GM19328 (cell line): Measurements from ENCODE around the gene LIPT1.
"Not testable (repeated sequence)": the region's sequence is repeated elsewhere in the genome, so short reads cannot be mapped to it uniquely, and the experiment has no call there.

Experiments
- ATAC-seq: cut with Tn5 transposase; IDR thresholded peaks from one replicate; pipeline ENCODE4 v1.9.1; 2021; ENCODE audit warnings: mild to moderate bottlenecking, moderate library complexity; ENCODE audit not compliant: unreplicated experiment

Gene LIPT1

DNA sequence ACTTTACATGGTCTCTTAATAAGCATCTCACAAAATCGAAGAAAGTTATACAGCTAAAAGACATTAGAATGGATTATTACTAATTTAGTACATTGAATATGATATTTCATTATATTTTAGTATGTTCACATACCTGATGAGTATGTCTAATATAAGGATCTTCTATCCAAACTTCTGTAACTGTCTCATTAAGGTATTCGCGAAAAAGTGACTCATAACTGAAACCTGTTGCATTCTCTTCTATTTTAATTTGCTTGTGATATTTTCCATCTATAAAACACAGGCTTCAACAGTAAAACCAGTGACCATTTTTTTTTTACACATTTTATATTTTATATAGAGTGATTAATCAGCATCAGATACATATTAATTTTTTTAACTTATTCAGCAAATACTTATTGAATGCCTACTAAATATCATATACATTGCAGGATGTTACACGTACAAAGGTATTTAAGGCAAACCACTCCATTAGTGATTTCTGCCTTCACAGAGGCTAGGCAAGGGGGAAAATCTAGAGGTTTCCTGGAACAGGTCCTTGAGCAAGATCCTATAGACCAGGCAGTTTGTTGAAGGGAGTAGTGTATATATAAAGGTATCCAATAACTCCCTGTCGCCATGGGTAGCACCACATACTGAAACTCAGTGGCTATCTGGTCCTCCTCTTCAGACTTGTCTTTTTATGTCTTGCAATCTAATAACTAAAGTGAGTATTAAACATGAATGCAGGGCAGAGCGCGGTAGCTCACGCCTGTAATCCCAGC, 16.8 kb downstream of the LIPT1 start:
- ATAC-seq: no peak

- ATAC-seq: peak; percentile 94
Observed at GRCh38 chr2:99180755-99181623, 26.2 kb downstream of the LIPT1 start, which contains the start of the genes MITD1 and MRPL30. TSS of gene MITD1 (minus strand) at chr2:99181058. CDS start at chr2:99180981, 77 bp downstream. TSS of gene MRPL30 (plus strand) at chr2:99181184. CDS start at chr2:99186204, 5,020 bp downstream.

DNA sequence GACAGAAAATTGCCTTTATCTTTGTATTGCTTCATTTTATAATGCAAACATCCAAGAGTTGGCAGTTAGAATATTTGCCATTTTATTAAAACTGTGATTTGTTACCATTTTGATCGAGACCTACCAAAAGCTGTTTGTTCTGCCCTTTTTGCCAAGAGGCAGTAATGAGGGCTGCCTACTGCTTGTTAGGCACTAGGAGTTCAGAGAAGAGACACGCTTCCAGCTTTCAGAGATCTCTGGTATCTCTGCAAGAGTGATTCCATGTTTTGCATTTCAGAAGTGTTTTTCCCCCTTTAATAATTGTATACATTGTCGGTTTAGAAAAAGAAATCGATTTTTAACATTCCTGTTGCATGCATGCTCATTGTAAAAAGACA, 26.8 kb downstream of the LIPT1 start:
- no peak for ATAC-seq

DNA sequence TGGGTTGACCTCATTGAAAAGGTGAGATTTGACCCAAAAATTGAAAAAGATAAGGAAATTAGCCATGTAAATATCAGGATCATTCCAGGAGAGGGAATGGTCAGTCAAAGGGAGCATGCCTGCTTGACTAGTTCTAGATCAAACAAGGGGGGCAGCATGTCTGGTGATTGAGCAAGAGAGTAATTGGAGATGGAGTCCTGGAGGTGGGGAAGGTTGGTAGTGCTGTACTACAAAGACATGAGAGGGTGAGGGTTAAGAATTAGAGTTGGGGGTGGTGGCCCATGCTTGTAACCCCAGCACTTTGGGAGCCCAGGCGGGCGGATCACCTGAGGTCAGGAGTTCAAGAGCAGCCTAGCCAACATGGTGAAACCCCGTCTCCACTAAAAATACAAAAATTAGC, 28.3 kb downstream of the LIPT1 start:
- no peak for ATAC-seq

GRCh38 chr2:99184811-99185210, 30.0 kb downstream of the LIPT1 start:
- ATAC-seq: no peak

GRCh38 chr2:99187011-99187410, 32.2 kb downstream of the LIPT1 start:
- no peak for ATAC-seq

DNA sequence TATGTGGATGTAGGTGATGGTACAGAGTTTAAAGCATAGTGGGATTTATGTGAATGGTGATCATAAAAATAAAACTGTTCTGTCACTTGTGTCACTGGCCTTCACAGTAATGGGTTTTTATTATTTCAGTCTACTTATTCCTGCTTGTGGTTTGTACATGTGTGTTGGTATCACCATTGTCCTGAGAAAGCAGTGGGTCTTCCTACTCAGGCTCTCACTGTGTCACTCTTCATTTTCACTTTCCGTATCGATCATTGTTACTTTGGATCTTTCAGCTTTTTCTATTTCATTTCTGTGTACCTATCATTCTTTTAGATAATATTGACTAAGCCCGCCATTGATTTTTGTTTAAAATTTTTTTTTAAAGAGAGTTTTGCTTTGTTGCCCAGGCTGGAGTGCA, 33.6 kb downstream of the LIPT1 start:
- ATAC-seq: no peak

DNA sequence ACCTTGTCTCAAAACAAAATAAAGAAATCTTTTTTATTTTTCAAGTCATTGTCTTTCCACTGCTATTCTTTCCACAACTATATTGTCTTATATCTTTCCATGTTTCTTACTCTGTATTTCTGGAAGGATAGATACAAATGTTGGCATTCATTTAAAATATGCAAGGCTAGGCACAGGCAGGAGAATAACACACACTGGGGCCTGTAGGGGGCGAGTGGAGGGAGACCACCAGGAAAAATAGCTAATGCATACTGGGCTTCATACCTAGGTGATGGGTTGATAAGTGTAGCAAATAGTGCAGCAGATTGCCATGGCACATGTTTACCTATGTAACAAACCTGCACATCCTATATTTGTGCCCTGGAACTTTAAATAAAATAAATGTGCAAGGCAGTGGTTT, 35.8 kb downstream of the LIPT1 start:
- no peak for ATAC-seq

DNA sequence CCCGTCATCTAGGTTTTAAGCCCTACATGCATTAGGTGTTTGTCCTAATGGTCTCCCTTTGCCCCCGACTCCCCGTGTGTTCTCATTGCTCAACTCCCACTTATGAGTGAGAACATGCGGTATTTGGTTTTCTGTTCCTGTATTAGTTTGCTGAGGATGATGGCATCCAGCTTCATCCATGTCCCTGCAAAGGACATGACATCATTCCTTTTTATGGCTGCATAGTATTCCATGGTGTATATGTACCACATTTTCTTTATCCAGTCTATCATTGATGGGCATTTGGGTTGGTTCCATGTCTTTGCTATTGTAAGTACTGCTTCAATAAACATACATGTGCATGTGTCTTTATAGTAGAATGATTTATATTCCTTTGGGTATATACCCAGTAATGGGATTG, 37.6 kb downstream of the LIPT1 start:
- not testable (repeated sequence) for ATAC-seq

DNA sequence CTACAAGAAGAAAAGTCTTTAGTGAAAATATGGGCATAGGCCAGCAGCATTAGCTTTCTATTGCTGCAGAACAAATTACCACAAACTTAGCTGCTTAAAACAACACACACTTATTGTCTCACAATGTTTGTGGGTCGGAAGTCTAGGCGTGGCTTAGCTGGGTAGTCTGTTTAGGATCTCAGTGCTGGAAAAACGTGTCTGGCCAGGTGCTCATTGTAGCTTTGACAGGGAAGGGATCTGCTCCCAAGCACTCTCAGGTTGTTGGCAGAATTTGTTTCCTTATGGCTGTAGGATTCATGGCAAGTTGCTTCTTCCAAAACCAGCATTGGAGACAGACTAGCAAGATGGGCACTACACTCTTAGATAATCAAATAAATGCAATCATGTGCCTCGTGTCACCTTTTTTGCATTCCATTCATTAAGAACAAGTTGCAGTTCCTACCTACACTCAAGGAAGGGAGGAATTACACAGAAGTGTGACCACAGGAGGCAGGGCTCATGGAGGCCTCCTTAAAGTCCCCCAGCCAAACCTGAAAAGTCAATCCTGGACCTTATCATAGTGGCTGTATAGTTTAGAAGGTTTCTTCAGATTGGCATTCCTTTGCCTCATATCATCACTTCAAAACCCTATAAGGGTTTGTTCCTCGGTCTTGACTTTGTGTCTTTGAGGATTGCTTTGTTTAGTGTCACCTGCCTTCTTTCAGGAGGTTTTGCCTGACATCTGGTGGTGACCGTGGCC, 43.5 kb downstream of the LIPT1 start:
- ATAC-seq: no peak

DNA sequence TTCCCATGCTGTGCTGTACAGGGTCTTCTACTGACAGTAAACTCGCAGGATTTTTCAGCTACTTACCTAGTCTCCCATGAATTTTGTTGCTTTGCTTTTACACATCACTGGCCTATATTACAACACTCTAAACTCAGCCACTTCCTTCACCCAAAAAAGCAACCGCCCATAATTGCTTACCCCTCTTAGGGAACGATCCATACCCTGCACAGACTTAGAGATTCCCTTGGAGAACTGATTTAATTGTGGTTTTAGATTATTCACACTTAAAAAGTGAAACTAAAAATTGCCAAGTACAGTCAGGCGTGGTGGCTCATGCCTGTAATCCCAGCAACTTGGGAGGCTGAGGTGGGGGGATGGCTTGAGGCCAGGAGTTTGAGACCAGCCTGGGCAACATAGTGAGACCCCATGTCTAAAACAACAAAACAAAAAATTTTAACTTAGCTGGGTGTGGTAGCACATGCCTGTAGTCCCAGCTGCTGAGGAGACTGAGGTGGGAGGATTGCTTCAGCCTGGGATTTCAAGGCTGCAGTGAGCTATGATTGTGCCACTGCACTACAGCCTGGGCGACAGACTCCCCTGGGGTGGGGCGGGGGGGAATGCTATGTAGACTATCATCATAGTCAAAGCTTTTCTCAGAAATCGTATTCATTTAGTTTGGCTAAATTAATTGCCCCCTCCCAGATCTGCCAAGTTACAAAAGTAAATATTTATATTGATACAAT, 45.5 kb downstream of the LIPT1 start:
- no peak for ATAC-seq

- ATAC-seq: no peak
Observed at GRCh38 chr2:99201959-99202678, 47.4 kb downstream of the LIPT1 start.

DNA sequence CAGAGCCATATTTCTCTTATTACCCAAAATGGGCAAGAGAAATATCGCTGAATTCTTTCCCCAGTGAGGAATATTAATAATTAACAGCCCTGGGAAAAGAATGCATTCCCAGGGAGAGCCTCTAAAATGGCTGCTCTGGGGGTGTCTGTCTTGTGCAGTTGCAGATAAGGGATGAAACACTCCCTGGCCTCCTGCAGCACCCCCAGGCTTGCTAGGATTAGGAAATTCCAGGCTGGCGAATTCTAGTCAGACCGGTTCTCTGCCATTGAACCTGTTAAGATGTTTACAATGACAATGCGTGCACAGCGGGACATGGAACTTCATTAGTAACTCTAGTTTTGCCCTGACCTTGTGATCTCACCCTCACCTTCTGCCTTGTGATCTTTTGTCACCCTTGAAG, 50.7 kb downstream of the LIPT1 start:
- ATAC-seq: no peak
